SK-N-SH (cell line): ENCODE results near the gene MRPL54. TPM values are rescaled to one million over a fixed set of nuclear protein-coding genes. Genes with fewer than 3 reads are reported as not detected.

Experiments used
- CTCF ChIA-PET: fragments of 300-600, 350-600 bp; formaldehyde crosslinking; extraction: SDS; loops from one replicate; lab custom pipeline; 2021; lab: Yijun Ruan, JAX
- POLR2A ChIA-PET: fragments of 350-600 bp; sonication (Branson Sonifier 250); formaldehyde crosslinking; extraction: SDS; loops from one replicate; lab custom pipeline; 2020; ENCODE audit warnings: antibody characterized with exemption, inconsistent platforms; lab: Yijun Ruan, JAX
- DNase-seq: peaks from one replicate; pipeline ENCODE4 v3.0.0; 2012
- H2AFZ ChIP-seq: fragments of 200-600 bp; sonication (generic); 2 replicates; pipeline ENCODE4 v1.8.1; 2016; ENCODE audit warnings: antibody characterized with exemption, mild to moderate bottlenecking, low read depth
- H3F3A ChIP-seq: fragments of 200-600 bp; sonication (generic); replicated peaks from 2 replicates; pipeline ENCODE3; 2016; ENCODE audit warnings: antibody characterized with exemption, mild to moderate bottlenecking; ENCODE audit not compliant: insufficient read depth
- H3K27ac ChIP-seq, 2 experiments: fragments of 200-500 bp in 1 of 2; fragments of 200-600 bp in 1 of 2; sonication (Bioruptor generic) in 1 of 2; sonication (generic), shearing (Covaris generic) in 1 of 2; 2 replicates each; pipeline versions ENCODE4 v1.5.1 to v1.6.1; 2014 to 2016; ENCODE audit warnings: low read depth in 2 of 2, inconsistent platforms in 1 of 2, low read length in 1 of 2, mild to moderate bottlenecking in 1 of 2, mixed read lengths in 1 of 2
- H3K27me3 ChIP-seq: fragments of 200-600 bp; sonication (generic), shearing (Covaris generic); 2 replicates; pipeline ENCODE4 v1.6.1; 2016; ENCODE audit warnings: mixed run types; ENCODE audit not compliant: insufficient read depth
- H3K36me3 ChIP-seq, 2 experiments: fragments of 200-500 bp in 1 of 2; fragments of 200-600 bp in 1 of 2; sonication (Bioruptor generic) in 1 of 2; sonication (generic) in 1 of 2; replicated peaks in 1 of 2; 2 replicates each; pipeline versions ENCODE3 to v1.5.1; 2014 to 2016; ENCODE audit warnings: low read length in 1 of 2, mild to moderate bottlenecking in 1 of 2; ENCODE audit not compliant: insufficient read depth in 2 of 2, control insufficient read depth in 1 of 2
- H3K4me1 ChIP-seq, 2 experiments: fragments of 200-500 bp in 1 of 2; fragments of 200-600 bp in 1 of 2; sonication (Bioruptor generic) in 1 of 2; sonication (generic), shearing (Covaris generic) in 1 of 2; 2 replicates each; pipeline versions ENCODE4 v1.5.1 to v1.6.1; 2014 to 2016; ENCODE audit warnings: low read depth in 1 of 2, low read length in 1 of 2, mixed run types in 1 of 2; ENCODE audit not compliant: insufficient read depth in 2 of 2, control insufficient read depth in 1 of 2
- H3K4me2 ChIP-seq: fragments of 200-600 bp; sonication (generic), shearing (Covaris generic); 2 replicates; pipeline ENCODE4 v1.6.1; 2017; ENCODE audit warnings: mixed run types
- H3K4me3 ChIP-seq, 2 experiments: fragments of 200-500 bp in 1 of 2; fragments of 200-600 bp in 1 of 2; sonication (Bioruptor generic) in 1 of 2; sonication (generic), shearing (Covaris generic) in 1 of 2; 2 replicates each; pipeline versions ENCODE4 v1.5.1 to v1.8.1; 2014 to 2016; ENCODE audit warnings: low read depth in 2 of 2, inconsistent platforms in 1 of 2, low read length in 1 of 2, mild to moderate bottlenecking in 1 of 2, mixed read lengths in 1 of 2, moderate library complexity in 1 of 2
- H3K79me2 ChIP-seq: fragments of 200-600 bp; sonication (generic); 2 replicates; pipeline ENCODE4 v1.8.1; 2017; ENCODE audit warnings: mild to moderate bottlenecking; ENCODE audit not compliant: insufficient read depth
- H3K9ac ChIP-seq: fragments of 200-600 bp; sonication (generic); 2 replicates; pipeline ENCODE4 v1.6.1; 2017; ENCODE audit warnings: mixed run types
- H3K9me2 ChIP-seq: fragments of 200-600 bp; sonication (generic); 2 replicates; pipeline ENCODE4 v1.6.1; 2017; ENCODE audit warnings: mixed run types
- H3K9me3 ChIP-seq: fragments of 200-600 bp; sonication (generic); 2 replicates; pipeline ENCODE4 v1.6.1; 2017; ENCODE audit warnings: mixed run types, mild to moderate bottlenecking, moderate library complexity
- H4K20me1 ChIP-seq: fragments of 200-600 bp; sonication (generic); 2 replicates; pipeline ENCODE4 v1.6.1; 2017; ENCODE audit warnings: mild to moderate bottlenecking, mixed run types; ENCODE audit not compliant: insufficient read depth
- CHD2 ChIP-seq: fragments of 150-350 bp; IDR thresholded peaks from 2 replicates; pipeline ENCODE4 v1.6.1; 2018; ENCODE audit warnings: low read length; ENCODE audit not compliant: partially characterized antibody
- JUND ChIP-seq: IDR thresholded peaks from 2 replicates; pipeline ENCODE4 v1.4.0; 2012
- MEF2A ChIP-seq: IDR thresholded peaks from 2 replicates; pipeline ENCODE4 v1.4.0; 2012; ENCODE audit warnings: low read depth, borderline replicate concordance
- NRF1 ChIP-seq: IDR thresholded peaks from 2 replicates; pipeline ENCODE4 v1.6.1; 2012; ENCODE audit warnings: low read depth, mild to moderate bottlenecking, low read length
- POLR2AphosphoS5 ChIP-seq: IDR thresholded peaks from 2 replicates; pipeline ENCODE4 v1.6.1; 2012; ENCODE audit warnings: low read depth, low read length
- RFX5 ChIP-seq: IDR thresholded peaks from 2 replicates; pipeline ENCODE4 v1.6.1; 2012; ENCODE audit warnings: mild to moderate bottlenecking, improper control_type of control experiment, low read length
- SIN3A ChIP-seq: IDR thresholded peaks from 2 replicates; pipeline ENCODE4 v1.6.1; 2012; ENCODE audit warnings: low read depth, mild to moderate bottlenecking, low read length, moderate library complexity, borderline replicate concordance
- SMC3 ChIP-seq: IDR thresholded peaks from 2 replicates; pipeline ENCODE4 v1.6.1; 2012; ENCODE audit warnings: low read depth, low read length, improper control_type of control experiment
- TCF12 ChIP-seq: IDR thresholded peaks from 2 replicates; pipeline ENCODE4 v1.4.0; 2012
- USF2 ChIP-seq: fragments of 150-350 bp; IDR thresholded peaks from 2 replicates; pipeline ENCODE4 v1.6.1; 2017; ENCODE audit warnings: antibody characterized with exemption, low read length, low read depth, borderline replicate concordance
- WGBS: methylation state at CpG from one replicate; pipeline ENCODE4 v1.1.6; 2017; ENCODE audit warnings: low lambda C conversion rate; 5-methylcytosine and 5-hydroxymethylcytosine counted together
- polyA plus RNA-seq, 3 experiments: library from polyadenylated mRNA; depleted of rRNA; stranded (reverse); fragments of >200 nt; gene quantifications; 2 replicates each; pipeline ENCODE4 v1.2.3, GENCODE V29; 2012
- TF ChIP-seq, protein P1 (sequence below): IDR thresholded peaks from 2 replicates; pipeline ENCODE4 v1.4.0; 2012; ENCODE audit warnings: low read depth

The MRPL54 gene
- polyA plus RNA-seq, 1 of the 3 experiments (the other 2 are of a cell fraction), result 125 TPM

DNA sequence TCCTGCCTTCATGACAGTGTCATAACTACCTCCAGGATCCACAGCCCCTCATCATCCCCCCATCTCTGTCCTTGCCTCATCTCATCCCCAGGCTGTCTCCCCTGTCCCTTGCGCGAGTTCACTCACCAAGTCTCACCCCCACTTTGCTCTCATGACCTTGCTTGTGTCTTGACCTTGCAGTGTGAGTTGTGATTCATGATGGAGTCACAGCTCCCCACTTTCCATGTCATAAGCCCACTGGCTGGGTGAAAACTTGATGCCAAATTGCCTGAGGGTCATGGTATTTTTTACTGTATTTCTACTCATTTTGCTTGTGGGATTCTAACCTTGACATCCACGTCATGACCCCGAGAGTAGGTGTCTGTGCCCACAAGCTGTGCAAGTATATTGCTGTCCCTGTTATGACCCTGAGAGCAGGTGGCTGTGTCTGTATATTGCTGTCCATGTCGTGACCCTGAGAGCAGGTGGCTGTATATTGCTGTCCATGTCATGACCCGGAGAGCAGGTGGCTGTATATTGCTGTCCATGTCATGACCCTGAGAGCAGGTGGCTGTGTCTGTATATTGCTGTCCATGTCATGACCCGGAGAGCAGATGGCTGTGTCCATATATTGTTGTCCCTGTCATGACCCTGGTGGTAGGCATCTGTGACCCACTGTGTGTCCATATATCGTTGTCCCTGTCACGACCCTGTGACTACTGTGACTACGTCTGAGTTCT, 24.8 kb upstream of the MRPL54 start:
- H3K27ac ChIP-seq, result no peak overlapping the region
- ChIA-PET CTCF (interaction anchor here (1.1 kb wide), 1 partner anchor 14 kb away, joined by 3 read pairs; no protein-coding TSS in a partner anchor), POLR2A (no interaction called here)
- WGBS, result 63% methylated on average over 10 of the region's 10 CpGs
- no peaks in the 10 kb centered on the region for H3K9me2 ChIP-seq
- no peaks in the 10 kb centered on the region for H3K9me3 ChIP-seq
- TF ChIP-seq JUND (no peak), CHD2 (no peak), NRF1 (no peak), MEF2A (no peak), TCF12 (no peak), RFX5 (no peak), SMC3 (no peak)
- TF ChIP-seq, protein P1, sequence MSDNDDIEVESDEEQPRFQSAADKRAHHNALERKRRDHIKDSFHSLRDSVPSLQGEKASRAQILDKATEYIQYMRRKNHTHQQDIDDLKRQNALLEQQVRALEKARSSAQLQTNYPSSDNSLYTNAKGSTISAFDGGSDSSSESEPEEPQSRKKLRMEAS, result no peak
- no peak overlapping the region for H3K4me2 ChIP-seq
- no peaks in the 10 kb centered on the region for H3K79me2 ChIP-seq
- no peak for DNase-seq
- peaks cover 41% of the 10 kb centered on the region for H3K27me3 ChIP-seq
- H3K4me1 ChIP-seq, result no peaks in the 10 kb centered on the region
- H3F3A ChIP-seq, result no peaks in the 10 kb centered on the region
- no peak overlapping the region for H3K4me3 ChIP-seq
- H4K20me1 ChIP-seq, result no peaks in the 10 kb centered on the region
- H3K36me3 ChIP-seq, result no peaks in the 10 kb centered on the region
- no peak overlapping the region for H3K9ac ChIP-seq
- no peak overlapping the region for H2AFZ ChIP-seq

GRCh38 chr19:3738477-3739220, 23.8 kb upstream of the MRPL54 start:
- no peaks in the 10 kb centered on the region for H3K79me2 ChIP-seq
- H3K9me2 ChIP-seq, result no peaks in the 10 kb centered on the region
- no peak for TF ChIP-seq USF2
- no peak for TF ChIP-seq MEF2A
- TF ChIP-seq POLR2AphosphoS5, result no peak
- TF ChIP-seq SMC3, result no peak
- no peak for TF ChIP-seq SIN3A
- CTCF ChIA-PET, result interaction anchor here (1.1 kb wide), 1 partner anchor 15 kb away, joined by 3 read pairs; no protein-coding TSS in a partner anchor
- POLR2A ChIA-PET, result no interaction called here
- H2AFZ ChIP-seq, result no peak overlapping the region
- no peaks in the 10 kb centered on the region for H3K36me3 ChIP-seq
- WGBS, result 82% methylated on average over 29 of the region's 32 CpGs
- H3K4me1 ChIP-seq, result no peaks in the 10 kb centered on the region
- H3K4me3 ChIP-seq, result no peak overlapping the region
- no peaks in the 10 kb centered on the region for H4K20me1 ChIP-seq
- no peaks in the 10 kb centered on the region for H3K9me3 ChIP-seq
- peaks cover 31% of the 10 kb centered on the region for H3K27me3 ChIP-seq
- no peak overlapping the region for H3K4me2 ChIP-seq
- H3K9ac ChIP-seq, result no peak overlapping the region
- DNase-seq, result no peak
- H3F3A ChIP-seq, result no peaks in the 10 kb centered on the region
- no peak overlapping the region for H3K27ac ChIP-seq
